Measurements from ENCODE around the gene GPR55.

The GPR55 gene

GRCh38 chr2:230925443-230925878, 419 bp upstream of the GPR55 start:
- no peak overlapping the region for H3K4me3 ChIP-seq (ENCODE audit: control insufficient read depth, low read depth, low read length)
- no peak for DNase-seq (ENCODE audit: low read depth)
- TF ChIP-seq CTCF (IDR thresholded peaks at IDR 0.05; ENCODE audit: control insufficient read depth, insufficient read depth, low read depth, low read length, missing control alignments): no peak

- H3K4me3 ChIP-seq (ENCODE audit: control insufficient read depth, low read depth, low read length): no peak overlapping the region
- no peak for DNase-seq (ENCODE audit: low read depth)
- no peak for TF ChIP-seq CTCF (IDR thresholded peaks at IDR 0.05; ENCODE audit: control insufficient read depth, insufficient read depth, low read depth, low read length, missing control alignments)
Observed at GRCh38 chr2:230924092-230924469, 961 bp downstream of the GPR55 start.

- no peak for TF ChIP-seq CTCF (IDR thresholded peaks at IDR 0.05; ENCODE audit: control insufficient read depth, insufficient read depth, low read depth, low read length, missing control alignments)
- no peak for DNase-seq (ENCODE audit: low read depth)
- H3K4me3 ChIP-seq (ENCODE audit: control insufficient read depth, low read depth, low read length): no peak overlapping the region
Observed at GRCh38 chr2:230922951-230923717, 1.9 kb downstream of the GPR55 start.

- TF ChIP-seq CTCF (IDR thresholded peaks at IDR 0.05; ENCODE audit: control insufficient read depth, insufficient read depth, low read depth, low read length, missing control alignments): no peak
- DNase-seq (ENCODE audit: low read depth): no peak
- no peak overlapping the region for H3K4me3 ChIP-seq (ENCODE audit: control insufficient read depth, low read depth, low read length)
Observed at GRCh38 chr2:230921806-230922595, 3.0 kb downstream of the GPR55 start.

GRCh38 chr2:230920167-230920566, 4.9 kb downstream of the GPR55 start:
- no peak for TF ChIP-seq CTCF (IDR thresholded peaks at IDR 0.05; ENCODE audit: control insufficient read depth, insufficient read depth, low read depth, low read length, missing control alignments)
- no peak overlapping the region for H3K4me3 ChIP-seq (ENCODE audit: control insufficient read depth, low read depth, low read length)
- no peak for DNase-seq (ENCODE audit: low read depth)

- no peak for DNase-seq (ENCODE audit: low read depth)
- H3K4me3 ChIP-seq (ENCODE audit: control insufficient read depth, low read depth, low read length): no peak overlapping the region
- TF ChIP-seq CTCF (IDR thresholded peaks at IDR 0.05; ENCODE audit: control insufficient read depth, insufficient read depth, low read depth, low read length, missing control alignments): no peak
Observed at GRCh38 chr2:230919681-230920080, 5.4 kb downstream of the GPR55 start.
